Measurements from ENCODE around the gene HOXB6. TPM values are rescaled to one million over a fixed set of nuclear protein-coding genes. Genes with fewer than 3 reads are reported as not detected.

Gene HOXB6
- total RNA-seq, 1 donor from 2014 or later = not detected

DNA sequence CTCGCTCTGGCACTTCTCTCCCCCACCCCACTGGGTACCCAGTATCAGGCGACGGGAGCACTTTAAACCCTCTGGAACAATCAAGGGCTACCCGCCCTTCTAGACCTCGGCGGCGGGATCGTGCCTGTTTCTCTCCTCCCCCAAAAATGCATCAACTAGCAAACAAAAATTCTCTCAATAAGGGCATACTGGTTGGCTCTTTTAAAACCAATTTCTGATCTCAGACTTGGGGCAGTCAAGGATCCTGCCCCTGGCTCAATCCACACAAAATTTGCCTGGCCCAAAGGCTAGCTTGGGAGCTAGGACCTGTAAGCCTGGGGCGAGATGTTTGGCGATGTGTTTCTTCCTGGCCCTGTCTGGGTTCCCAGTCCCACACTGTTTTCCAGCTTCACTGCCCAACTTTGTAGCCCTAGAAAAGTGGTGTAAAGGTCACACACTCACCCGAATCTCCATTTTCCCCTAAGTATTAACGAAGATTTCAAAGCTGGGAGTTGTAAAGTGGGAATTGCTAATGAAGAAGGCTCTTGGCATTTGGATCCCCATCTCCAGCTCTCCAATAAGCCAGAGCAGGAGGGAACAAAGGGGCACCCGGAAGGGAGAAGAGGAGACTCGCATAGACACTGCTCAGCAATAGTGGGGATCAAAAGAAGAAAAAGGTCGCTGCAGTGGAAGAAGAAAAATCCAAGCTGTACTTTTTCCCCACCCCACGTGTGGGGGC, 45.5 kb downstream of the HOXB6 start:
- no peak overlapping the region for H2AFZ ChIP-seq (replicated peaks)
- peaks cover 94% of the 10 kb centered on the region for H3K27me3 Mint-ChIP-seq (ENCODE audit: insufficient read depth, low read depth)
- H3K4me1 ChIP-seq = no peaks in the 10 kb centered on the region
- no peak overlapping the region for H3K27ac Mint-ChIP-seq
- H3K4me2 ChIP-seq = no peak overlapping the region
- no peaks in the 10 kb centered on the region for H3K36me3 ChIP-seq
- H3K27ac ChIP-seq = no peak overlapping the region
- H3K79me2 ChIP-seq (ENCODE audit: low read depth) = no peaks in the 10 kb centered on the region
- H3K27me3 ChIP-seq = peaks cover 100% of the 10 kb centered on the region
- no peaks in the 10 kb centered on the region for H3K4me1 Mint-ChIP-seq
- H4K20me1 ChIP-seq (ENCODE audit: low read depth) = peaks cover 92% of the 10 kb centered on the region
- H3F3A ChIP-seq (ENCODE audit: low read depth) = peaks cover 6% of the 10 kb centered on the region
- TF ChIP-seq, protein P1, sequence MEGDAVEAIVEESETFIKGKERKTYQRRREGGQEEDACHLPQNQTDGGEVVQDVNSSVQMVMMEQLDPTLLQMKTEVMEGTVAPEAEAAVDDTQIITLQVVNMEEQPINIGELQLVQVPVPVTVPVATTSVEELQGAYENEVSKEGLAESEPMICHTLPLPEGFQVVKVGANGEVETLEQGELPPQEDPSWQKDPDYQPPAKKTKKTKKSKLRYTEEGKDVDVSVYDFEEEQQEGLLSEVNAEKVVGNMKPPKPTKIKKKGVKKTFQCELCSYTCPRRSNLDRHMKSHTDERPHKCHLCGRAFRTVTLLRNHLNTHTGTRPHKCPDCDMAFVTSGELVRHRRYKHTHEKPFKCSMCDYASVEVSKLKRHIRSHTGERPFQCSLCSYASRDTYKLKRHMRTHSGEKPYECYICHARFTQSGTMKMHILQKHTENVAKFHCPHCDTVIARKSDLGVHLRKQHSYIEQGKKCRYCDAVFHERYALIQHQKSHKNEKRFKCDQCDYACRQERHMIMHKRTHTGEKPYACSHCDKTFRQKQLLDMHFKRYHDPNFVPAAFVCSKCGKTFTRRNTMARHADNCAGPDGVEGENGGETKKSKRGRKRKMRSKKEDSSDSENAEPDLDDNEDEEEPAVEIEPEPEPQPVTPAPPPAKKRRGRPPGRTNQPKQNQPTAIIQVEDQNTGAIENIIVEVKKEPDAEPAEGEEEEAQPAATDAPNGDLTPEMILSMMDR (IDR thresholded peaks at IDR 0.05) = no peak
- TF ChIP-seq EZH2phosphoT487 (IDR thresholded peaks at IDR 0.05) (peak; percentile 40), EZH2 (IDR thresholded peaks at IDR 0.05) (peak; percentile 73)
- H3K9me3 ChIP-seq (ENCODE audit: low read depth) = no peaks in the 10 kb centered on the region
- H3K4me3 ChIP-seq = no peak overlapping the region
- no peaks in the 10 kb centered on the region for H3K36me3 Mint-ChIP-seq
- no peak for DNase-seq (ENCODE audit: low spot score)
- H3K9me3 Mint-ChIP-seq = peaks cover 3% of the 10 kb centered on the region
- no peak overlapping the region for H3K4me3 Mint-ChIP-seq
- H3K9ac ChIP-seq = no peak overlapping the region

DNA sequence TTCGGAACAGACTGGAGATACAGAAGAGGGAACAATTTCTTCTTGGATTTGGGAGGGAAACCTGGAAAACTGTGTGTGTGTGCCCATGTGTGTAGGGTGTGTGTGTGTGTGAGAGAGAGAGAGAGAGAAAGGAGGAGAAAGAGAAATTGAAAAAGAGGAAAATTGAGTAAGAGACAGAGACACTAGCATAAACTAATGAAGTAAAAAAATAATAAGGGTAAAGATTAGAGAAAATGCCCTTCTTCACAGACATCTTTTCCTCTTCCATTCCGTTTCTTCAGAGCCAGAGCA, 46.0 kb downstream of the HOXB6 start:
- no peaks in the 10 kb centered on the region for H3K36me3 ChIP-seq
- no peaks in the 10 kb centered on the region for H3K79me2 ChIP-seq (ENCODE audit: low read depth)
- no peak overlapping the region for H3K4me3 Mint-ChIP-seq
- no peak overlapping the region for H3K27ac ChIP-seq
- H3K9me3 Mint-ChIP-seq = peaks cover 3% of the 10 kb centered on the region
- DNase-seq (ENCODE audit: low spot score) = no peak
- no peak for TF ChIP-seq EZH2phosphoT487 (IDR thresholded peaks at IDR 0.05)
- TF ChIP-seq EZH2 (IDR thresholded peaks at IDR 0.05) = no peak
- TF ChIP-seq, protein P1 (IDR thresholded peaks at IDR 0.05) = no peak
- H3K4me2 ChIP-seq = no peak overlapping the region
- no peaks in the 10 kb centered on the region for H3K4me1 ChIP-seq
- peaks cover 97% of the 10 kb centered on the region for H3K27me3 Mint-ChIP-seq (ENCODE audit: insufficient read depth, low read depth)
- peaks cover 11% of the 10 kb centered on the region for H3F3A ChIP-seq (ENCODE audit: low read depth)
- no peaks in the 10 kb centered on the region for H3K4me1 Mint-ChIP-seq
- H4K20me1 ChIP-seq (ENCODE audit: low read depth) = peaks cover 94% of the 10 kb centered on the region
- H3K4me3 ChIP-seq = no peak overlapping the region
- H3K27me3 ChIP-seq = peaks cover 100% of the 10 kb centered on the region
- H3K9ac ChIP-seq = no peak overlapping the region
- H3K9me3 ChIP-seq (ENCODE audit: low read depth) = no peaks in the 10 kb centered on the region
- H3K27ac Mint-ChIP-seq = no peak overlapping the region
- H3K36me3 Mint-ChIP-seq = no peaks in the 10 kb centered on the region
- H2AFZ ChIP-seq (replicated peaks) = no peak overlapping the region

- H3K4me2 ChIP-seq = no peak overlapping the region
- Mint-ChIP-seq H3K27ac (no peak overlapping the region), H3K4me1 (no peaks in the 10 kb centered on the region), H3K36me3 (no peaks in the 10 kb centered on the region), H3K9me3 (peaks cover 3% of the 10 kb centered on the region), H3K4me3 (no peak overlapping the region), H3K27me3 (ENCODE audit: insufficient read depth, low read depth) (peaks cover 97% of the 10 kb centered on the region)
- peaks cover 100% of the 10 kb centered on the region for H3K27me3 ChIP-seq
- peaks cover 11% of the 10 kb centered on the region for H3F3A ChIP-seq (ENCODE audit: low read depth)
- H2AFZ ChIP-seq (replicated peaks) = no peak overlapping the region
- peaks cover 94% of the 10 kb centered on the region for H4K20me1 ChIP-seq (ENCODE audit: low read depth)
- H3K36me3 ChIP-seq = no peaks in the 10 kb centered on the region
- DNase-seq (ENCODE audit: low spot score) = no peak
- H3K79me2 ChIP-seq (ENCODE audit: low read depth) = no peaks in the 10 kb centered on the region
- H3K4me1 ChIP-seq = no peaks in the 10 kb centered on the region
- no peak overlapping the region for H3K4me3 ChIP-seq
- H3K9me3 ChIP-seq (ENCODE audit: low read depth) = no peaks in the 10 kb centered on the region
- no peak overlapping the region for H3K27ac ChIP-seq
- no peak overlapping the region for H3K9ac ChIP-seq
- TF ChIP-seq EZH2 (IDR thresholded peaks at IDR 0.05) = peak; percentile 41
- TF ChIP-seq EZH2phosphoT487 (IDR thresholded peaks at IDR 0.05) = peak; percentile 39
- TF ChIP-seq, protein P1 (IDR thresholded peaks at IDR 0.05) = no peak
Observed at GRCh38 chr17:48558057-48558830, 46.5 kb downstream of the HOXB6 start.
